Peyer's patch (tissue), 4 donors: Measurements from ENCODE around the gene DAPL1. TPM values are rescaled to one million over a fixed set of nuclear protein-coding genes. Genes with fewer than 3 reads are reported as not detected.
"Not testable (repeated sequence)": the region's sequence is repeated elsewhere in the genome, so short reads cannot be mapped to it uniquely, and the experiment has no call there.

Source experiments
- DNase-seq, 3 donors: peaks; one replicate each; pipeline ENCODE4 v3.0.0-alpha.2; 2017 to 2019
- H3K27ac ChIP-seq, 4 donors: fragments of 200-600 bp; sonication (generic); one replicate each; pipeline ENCODE4 v1.5.1; 2016 to 2019
- H3K27me3 ChIP-seq, 2 donors: fragments of 200-600 bp; sonication (generic); one replicate each; pipeline ENCODE4 v1.5.1; 2019
- H3K36me3 ChIP-seq, 3 donors: fragments of 200-600 bp; sonication (generic); one replicate each; pipeline ENCODE4 v1.5.1; 2016 to 2019
- H3K4me1 ChIP-seq, 4 donors: fragments of 200-600 bp; sonication (generic); one replicate each; pipeline ENCODE4 v1.5.1; 2016 to 2019
- H3K4me3 ChIP-seq, 4 donors: fragments of 200-600 bp; sonication (generic); 1 replicate in 3 of 4; 2 replicates in 1 of 4; pipeline ENCODE4 v1.5.1; 2016 to 2019; ENCODE audit warnings: mild to moderate bottlenecking in 1 of 4
- H3K9me3 ChIP-seq, 4 donors: fragments of 200-600 bp; sonication (generic); one replicate each; pipeline ENCODE4 v1.5.1; 2016 to 2019; ENCODE audit warnings: mild to moderate bottlenecking in 1 of 4
- total RNA-seq, 4 donors: library from RNA; depleted of rRNA; stranded (reverse); fragments of >200 nt; gene quantifications; one replicate each; pipeline ENCODE4 v1.1.0, GENCODE V29; 2016

DAPL1 gene
- total RNA-seq, 4 donors from 2014 or later: not detected

DNA sequence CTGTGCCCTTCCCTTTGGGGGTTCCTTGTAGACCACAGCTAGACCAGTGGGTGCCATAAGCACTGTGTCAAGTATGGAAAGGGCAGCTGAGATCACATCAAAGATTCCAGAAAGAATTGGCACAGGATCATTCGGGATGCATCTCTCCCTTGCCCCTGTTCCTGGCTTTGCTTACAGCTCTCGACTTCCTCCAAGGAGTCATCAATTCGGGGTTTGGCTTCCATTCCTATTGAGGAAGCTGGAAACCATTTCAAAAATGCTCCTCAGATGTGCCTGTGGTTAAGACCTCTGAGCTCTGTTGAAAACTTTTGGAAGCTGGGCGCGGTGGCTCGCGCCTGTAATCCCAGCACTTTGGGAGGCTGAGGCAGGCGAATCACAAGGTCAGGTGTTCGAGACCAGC is 65.1 kb downstream of the DAPL1 start:
- not testable (repeated sequence) for H3K27ac ChIP-seq, H3K4me3 ChIP-seq, H3K9me3 ChIP-seq, DNase-seq, H3K36me3 ChIP-seq, H3K4me1 ChIP-seq, H3K27me3 ChIP-seq

- not testable (repeated sequence) for H3K9me3 ChIP-seq, H3K36me3 ChIP-seq, DNase-seq, H3K4me1 ChIP-seq, H3K27ac ChIP-seq, H3K4me3 ChIP-seq, H3K27me3 ChIP-seq
Measured at GRCh38 chr2:158861626-158862025, 66.5 kb downstream of the DAPL1 start.

DNA sequence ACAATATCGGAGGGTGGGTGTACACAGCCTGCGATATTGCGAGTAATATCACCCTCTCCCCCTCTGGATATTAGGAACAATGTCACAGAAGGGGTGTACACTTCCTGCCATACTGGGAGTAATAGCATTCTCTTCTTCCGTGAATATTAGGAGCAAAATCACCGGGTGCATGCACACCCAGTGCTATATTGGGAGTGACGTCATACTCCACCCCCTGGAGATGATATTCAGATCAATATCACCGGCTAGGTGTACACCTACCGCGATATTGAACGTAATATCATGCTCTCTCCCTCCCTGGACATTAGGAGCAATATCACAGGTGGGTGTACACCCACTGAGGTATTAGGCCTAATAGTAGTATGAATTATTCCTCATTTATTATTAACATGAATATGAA is 70.4 kb downstream of the DAPL1 start:
- not testable (repeated sequence) for DNase-seq, H3K36me3 ChIP-seq, H3K4me1 ChIP-seq, H3K9me3 ChIP-seq, H3K4me3 ChIP-seq, H3K27me3 ChIP-seq, H3K27ac ChIP-seq

Other genes starting within 250 kb of the DAPL1 start
- gene TANC1, start 173.3 kb downstream of the DAPL1 start, total RNA-seq: 10 to 100 TPM; 27.1 to 57.4 (median 55.1) TPM